ENCODE data around the gene NAALADL2.

Gene NAALADL2

DNA sequence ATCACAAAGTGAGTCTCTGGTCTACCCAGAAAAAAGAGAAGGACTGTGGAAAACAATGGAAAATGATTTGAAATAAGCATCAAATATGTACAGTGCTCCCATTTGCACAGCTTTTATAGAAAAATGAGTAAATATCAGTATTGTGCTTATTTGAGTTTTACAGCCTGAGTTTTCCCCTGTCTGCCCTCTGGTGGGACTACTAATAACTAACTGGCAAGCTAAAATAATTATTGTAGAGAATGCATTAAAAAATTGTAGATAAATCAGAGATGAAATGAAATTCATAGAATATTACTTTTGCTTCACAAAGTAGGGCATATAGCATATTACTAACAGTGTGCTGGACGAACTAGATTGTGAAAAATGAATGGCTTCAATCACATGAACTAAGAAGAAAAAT is 287.1 kb downstream of the NAALADL2 start:
- POLR2A ChIA-PET: no interaction called here
- no peak for DNase-seq (ENCODE audit: extremely low spot score)
- TF ChIP-seq, protein P1, sequence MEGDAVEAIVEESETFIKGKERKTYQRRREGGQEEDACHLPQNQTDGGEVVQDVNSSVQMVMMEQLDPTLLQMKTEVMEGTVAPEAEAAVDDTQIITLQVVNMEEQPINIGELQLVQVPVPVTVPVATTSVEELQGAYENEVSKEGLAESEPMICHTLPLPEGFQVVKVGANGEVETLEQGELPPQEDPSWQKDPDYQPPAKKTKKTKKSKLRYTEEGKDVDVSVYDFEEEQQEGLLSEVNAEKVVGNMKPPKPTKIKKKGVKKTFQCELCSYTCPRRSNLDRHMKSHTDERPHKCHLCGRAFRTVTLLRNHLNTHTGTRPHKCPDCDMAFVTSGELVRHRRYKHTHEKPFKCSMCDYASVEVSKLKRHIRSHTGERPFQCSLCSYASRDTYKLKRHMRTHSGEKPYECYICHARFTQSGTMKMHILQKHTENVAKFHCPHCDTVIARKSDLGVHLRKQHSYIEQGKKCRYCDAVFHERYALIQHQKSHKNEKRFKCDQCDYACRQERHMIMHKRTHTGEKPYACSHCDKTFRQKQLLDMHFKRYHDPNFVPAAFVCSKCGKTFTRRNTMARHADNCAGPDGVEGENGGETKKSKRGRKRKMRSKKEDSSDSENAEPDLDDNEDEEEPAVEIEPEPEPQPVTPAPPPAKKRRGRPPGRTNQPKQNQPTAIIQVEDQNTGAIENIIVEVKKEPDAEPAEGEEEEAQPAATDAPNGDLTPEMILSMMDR (IDR thresholded peaks at IDR 0.05; ENCODE audit: control extremely low read depth, extremely low read depth, low read depth, missing control alignments): no peak
- CTCF ChIA-PET: no interaction called here

DNA sequence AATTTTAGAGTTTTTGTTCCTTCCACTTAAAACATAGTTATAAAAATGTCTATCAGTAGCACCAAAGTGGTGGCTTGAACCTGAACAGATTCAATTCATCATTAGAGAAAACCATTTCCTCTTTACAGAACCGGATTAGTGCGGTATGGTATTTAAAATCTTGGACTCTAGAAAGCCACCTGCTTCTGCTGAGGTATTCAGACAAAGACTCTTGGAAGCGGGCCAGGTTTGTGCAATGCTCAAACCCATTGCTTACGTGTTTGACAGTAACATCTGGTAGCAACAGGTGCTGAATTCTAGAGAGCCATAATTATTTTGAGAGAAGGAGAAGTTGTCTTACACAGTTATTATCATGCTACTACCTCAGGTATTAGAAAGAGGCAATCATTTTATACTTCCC is 290.5 kb downstream of the NAALADL2 start:
- TF ChIP-seq, protein P1 (IDR thresholded peaks at IDR 0.05; ENCODE audit: control extremely low read depth, extremely low read depth, low read depth, missing control alignments): no peak
- ChIA-PET CTCF (no interaction called here), POLR2A (no interaction called here)
- DNase-seq (ENCODE audit: extremely low spot score): no peak

DNA sequence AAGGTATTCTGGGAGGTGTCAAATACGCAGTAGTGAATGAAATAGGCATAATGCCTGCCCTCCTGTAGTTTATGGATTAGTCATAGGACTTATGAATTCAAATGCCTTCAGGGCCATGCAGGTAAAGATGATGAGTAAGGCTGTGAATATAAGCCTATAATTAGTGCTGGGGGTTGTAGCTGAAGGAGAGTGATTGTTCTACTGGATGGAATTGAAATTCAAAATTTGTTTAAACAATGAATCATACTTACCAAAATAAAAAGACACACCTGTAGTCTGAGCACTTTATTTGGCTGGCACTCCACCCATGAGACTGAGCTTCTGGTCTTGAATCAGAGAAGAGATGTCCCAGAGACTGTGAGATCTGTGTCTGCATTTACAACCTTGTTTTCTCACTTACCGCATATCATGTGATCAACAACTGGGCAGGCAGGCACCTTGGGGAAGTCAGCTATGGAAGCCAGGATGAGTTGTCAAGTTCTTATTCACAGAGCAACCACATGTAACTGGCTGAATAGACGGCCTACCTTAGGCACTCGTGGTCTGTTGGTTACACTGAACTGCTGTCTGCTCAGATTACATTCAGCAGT is 291.8 kb downstream of the NAALADL2 start:
- TF ChIP-seq, protein P1 (IDR thresholded peaks at IDR 0.05; ENCODE audit: control extremely low read depth, extremely low read depth, low read depth, missing control alignments): no peak
- POLR2A ChIA-PET: no interaction called here

DNA sequence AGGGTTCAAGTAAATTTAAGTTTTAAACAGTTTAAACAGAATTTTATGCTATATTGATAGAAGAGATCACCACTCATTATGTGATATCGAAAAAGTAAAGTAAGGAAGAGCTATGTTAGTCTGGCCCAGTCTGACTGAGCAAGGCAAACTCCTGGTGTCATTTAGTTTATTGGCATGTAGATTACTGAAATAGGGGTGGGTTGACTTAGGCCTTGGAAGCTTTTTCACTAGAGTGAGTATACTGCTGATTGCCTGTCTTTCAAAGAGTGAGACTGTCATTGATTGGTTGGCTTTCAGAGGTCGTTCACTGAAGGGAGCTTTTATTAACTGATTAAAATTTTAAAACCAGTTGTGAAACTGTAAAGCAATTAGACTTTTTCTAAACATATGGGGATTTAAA is 294.5 kb downstream of the NAALADL2 start:
- no peak for DNase-seq (ENCODE audit: extremely low spot score)
- CTCF ChIA-PET: interaction anchor here (1.0 to 1.4 kb wide), 2 partner anchors 12 to 90 kb away, joined by 3 read pairs; no protein-coding TSS in a partner anchor
- POLR2A ChIA-PET: no interaction called here
- TF ChIP-seq, protein P1 (IDR thresholded peaks at IDR 0.05; ENCODE audit: control extremely low read depth, extremely low read depth, low read depth, missing control alignments): no peak

More for the DNA sequence above, 291.8 kb downstream of the NAALADL2 start:
- CTCF ChIA-PET: interaction anchor here (1.1 kb wide), 1 partner anchor 45 kb away, joined by 3 read pairs; no protein-coding TSS in a partner anchor
- no peak for DNase-seq (ENCODE audit: extremely low spot score)

DNA sequence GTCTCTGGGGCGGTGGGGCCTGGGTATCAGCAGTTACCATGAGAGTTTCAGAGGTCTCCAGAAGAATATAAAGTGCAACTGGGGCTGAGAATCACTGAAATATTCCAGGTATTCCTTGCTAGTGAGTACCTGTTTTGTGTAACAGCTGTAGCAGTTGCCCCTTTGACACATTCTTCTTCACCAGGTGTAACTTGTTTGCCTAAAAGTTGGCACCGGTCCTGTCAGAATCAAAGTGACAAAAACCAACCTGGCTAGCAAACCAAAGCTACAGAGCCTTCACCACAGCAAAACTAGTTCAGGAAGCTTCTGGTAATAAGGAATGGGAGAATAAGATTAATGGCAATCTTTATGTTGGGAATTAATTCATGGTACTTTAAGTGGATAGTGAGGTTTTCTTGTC is 296.0 kb downstream of the NAALADL2 start:
- ChIA-PET CTCF (no interaction called here), POLR2A (no interaction called here)
- no peak for DNase-seq (ENCODE audit: extremely low spot score)
- TF ChIP-seq, protein P1 (IDR thresholded peaks at IDR 0.05; ENCODE audit: control extremely low read depth, extremely low read depth, low read depth, missing control alignments): no peak

DNA sequence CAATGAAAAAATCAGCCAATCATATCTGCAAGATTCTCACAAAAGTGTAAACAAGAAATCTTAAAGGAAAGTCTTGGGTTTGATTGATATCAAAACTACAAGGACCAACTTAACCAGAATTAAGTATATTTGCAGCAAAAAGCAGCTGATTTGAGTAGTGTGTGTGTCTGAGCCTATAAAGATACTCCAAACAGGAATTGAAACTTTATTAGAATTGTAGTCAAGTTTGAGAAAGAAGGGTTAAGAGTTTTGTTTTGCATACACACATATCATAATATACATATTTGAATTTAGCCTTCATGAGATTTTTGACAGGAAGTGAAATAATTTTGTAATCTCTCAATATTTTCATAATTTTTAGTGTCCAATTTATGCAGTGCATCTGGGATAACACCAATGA is 300.1 kb downstream of the NAALADL2 start:
- TF ChIP-seq, protein P1 (IDR thresholded peaks at IDR 0.05; ENCODE audit: control extremely low read depth, extremely low read depth, low read depth, missing control alignments): no peak

More for the DNA sequence above, 300.1 kb downstream of the NAALADL2 start:
- ChIA-PET POLR2A (no interaction called here), CTCF (no interaction called here)
- no peak for DNase-seq (ENCODE audit: extremely low spot score)

Measured in GM10248 (cell line).